ENCODE measurements around the gene UTF1.

- TF ChIP-seq CTCF (IDR thresholded peaks at IDR 0.05): no peak
- no peak for TF ChIP-seq POLR2A (IDR thresholded peaks at IDR 0.05)
These were observed 3.7 kb upstream of the UTF1 start for GRCh38 chr10:133226251-133226808.
